HEK293T (cell line): ENCODE measurements around the gene CTNNA3.

Experiments used
- FOXA1 ChIP-seq: fragments of 450-650 bp; IDR thresholded peaks from 2 replicates; pipeline ENCODE4 v1.6.1; 2016; ENCODE audit warnings: mild to moderate bottlenecking
- FOXK2 ChIP-seq: fragments of 450-650 bp; IDR thresholded peaks from 2 replicates; pipeline ENCODE4 v1.6.1; 2016; ENCODE audit warnings: mild to moderate bottlenecking
- NFRKB ChIP-seq: fragments of 450-650 bp; IDR thresholded peaks from 2 replicates; pipeline ENCODE4 v1.6.1; 2016; ENCODE audit warnings: mild to moderate bottlenecking, moderate library complexity
- SP1 ChIP-seq: fragments of 450-650 bp; IDR thresholded peaks from 2 replicates; pipeline ENCODE4 v1.6.1; 2017

GRCh38 chr10:66823301-66823700, 872.7 kb downstream of the CTNNA3 start:
- TF ChIP-seq FOXK2 (no peak), SP1 (no peak), FOXA1 (no peak), NFRKB (no peak)
